Ascending aorta (tissue), 2 donors: ENCODE data around the gene LRRC70. TPM values are rescaled to one million over a fixed set of nuclear protein-coding genes. Genes with fewer than 3 reads are reported as not detected.

Experiments used
- DNase-seq, 2 donors: peaks; one replicate each; pipeline ENCODE4 v3.0.0-alpha.2; 2019; ENCODE audit warnings: low spot score in 2 of 2
- H3K27ac ChIP-seq, 2 donors: fragments of 200-600 bp; sonication (generic); one replicate each; pipeline ENCODE4 v1.5.1; 2016 to 2017; ENCODE audit warnings: mild to moderate bottlenecking in 1 of 2
- H3K27me3 ChIP-seq: fragments of 200-600 bp; sonication (generic); one replicate; pipeline ENCODE4 v1.5.1; 2017
- H3K36me3 ChIP-seq, 2 donors: fragments of 200-600 bp; sonication (generic); one replicate each; pipeline ENCODE4 v1.5.1; 2016
- H3K4me1 ChIP-seq, 2 donors: fragments of 200-600 bp; sonication (generic); one replicate each; pipeline ENCODE4 v1.5.1; 2016 to 2017; ENCODE audit warnings: mild to moderate bottlenecking in 1 of 2
- H3K4me3 ChIP-seq, 2 donors: fragments of 200-600 bp; sonication (generic); one replicate each; pipeline ENCODE4 v1.5.1; 2016 to 2017; ENCODE audit warnings: mild to moderate bottlenecking in 1 of 2
- H3K9me3 ChIP-seq, 2 donors: fragments of 200-600 bp; sonication (generic); one replicate each; pipeline ENCODE4 v1.5.1; 2016
- intact Hi-C: fragments of 100-400 bp; cut with DNase I; formaldehyde crosslinking; loops from one replicate; pipeline ENCODE4 v1.15.1; 2023
- total RNA-seq: library from RNA; depleted of rRNA; stranded (reverse); fragments of >200 nt; gene quantifications from one replicate; pipeline ENCODE4 v1.1.0, GENCODE V29; 2016
- TF ChIP-seq, protein P1 (sequence below), 3 experiments: fragments of 200-600 bp in 2 of 3; fragments of 450-650 bp in 1 of 3; sonication (generic) in 2 of 3; IDR thresholded peaks; one replicate each; pipeline ENCODE4 v1.5.1; 2016 to 2019; ENCODE audit warnings: antibody characterized with exemption in 3 of 3, mild to moderate bottlenecking in 1 of 3, moderate library complexity in 1 of 3

The LRRC70 gene
- total RNA-seq, 1 donor from 2014 or later, result 11.8 TPM

DNA sequence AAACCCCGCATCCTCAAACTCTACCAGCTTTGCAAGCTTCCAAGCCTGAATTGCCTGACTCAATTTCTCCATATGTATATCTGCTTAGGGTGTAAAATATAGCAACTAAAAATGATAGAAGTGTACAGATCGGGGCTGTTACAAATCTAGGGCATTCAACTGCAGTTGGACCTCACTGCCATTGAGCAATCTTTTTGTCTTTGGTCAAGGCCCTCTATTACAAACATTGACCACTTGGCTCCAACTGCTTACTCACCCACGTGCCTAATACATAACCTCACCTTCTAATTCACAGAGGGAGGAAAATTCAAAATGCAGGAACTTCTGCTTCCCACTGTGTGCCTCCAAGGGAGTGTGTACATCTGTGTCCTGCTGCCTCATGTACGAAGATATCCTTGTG lies 10.0 kb downstream of the LRRC70 start:
- no peak overlapping the region for H3K27ac ChIP-seq
- H3K4me1 ChIP-seq, result no peaks in the 10 kb centered on the region
- H3K27me3 ChIP-seq, result no peaks in the 10 kb centered on the region
- TF ChIP-seq, protein P1, sequence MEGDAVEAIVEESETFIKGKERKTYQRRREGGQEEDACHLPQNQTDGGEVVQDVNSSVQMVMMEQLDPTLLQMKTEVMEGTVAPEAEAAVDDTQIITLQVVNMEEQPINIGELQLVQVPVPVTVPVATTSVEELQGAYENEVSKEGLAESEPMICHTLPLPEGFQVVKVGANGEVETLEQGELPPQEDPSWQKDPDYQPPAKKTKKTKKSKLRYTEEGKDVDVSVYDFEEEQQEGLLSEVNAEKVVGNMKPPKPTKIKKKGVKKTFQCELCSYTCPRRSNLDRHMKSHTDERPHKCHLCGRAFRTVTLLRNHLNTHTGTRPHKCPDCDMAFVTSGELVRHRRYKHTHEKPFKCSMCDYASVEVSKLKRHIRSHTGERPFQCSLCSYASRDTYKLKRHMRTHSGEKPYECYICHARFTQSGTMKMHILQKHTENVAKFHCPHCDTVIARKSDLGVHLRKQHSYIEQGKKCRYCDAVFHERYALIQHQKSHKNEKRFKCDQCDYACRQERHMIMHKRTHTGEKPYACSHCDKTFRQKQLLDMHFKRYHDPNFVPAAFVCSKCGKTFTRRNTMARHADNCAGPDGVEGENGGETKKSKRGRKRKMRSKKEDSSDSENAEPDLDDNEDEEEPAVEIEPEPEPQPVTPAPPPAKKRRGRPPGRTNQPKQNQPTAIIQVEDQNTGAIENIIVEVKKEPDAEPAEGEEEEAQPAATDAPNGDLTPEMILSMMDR (IDR thresholded peaks at IDR 0.05), result no peak
- peaks cover 0 to 9% of the 10 kb centered on the region in 2 donors for H3K36me3 ChIP-seq
- H3K9me3 ChIP-seq, result no peaks in the 10 kb centered on the region
- intact Hi-C loops, result no loop called here
- H3K4me3 ChIP-seq, result no peak overlapping the region
- no peak for DNase-seq

DNA sequence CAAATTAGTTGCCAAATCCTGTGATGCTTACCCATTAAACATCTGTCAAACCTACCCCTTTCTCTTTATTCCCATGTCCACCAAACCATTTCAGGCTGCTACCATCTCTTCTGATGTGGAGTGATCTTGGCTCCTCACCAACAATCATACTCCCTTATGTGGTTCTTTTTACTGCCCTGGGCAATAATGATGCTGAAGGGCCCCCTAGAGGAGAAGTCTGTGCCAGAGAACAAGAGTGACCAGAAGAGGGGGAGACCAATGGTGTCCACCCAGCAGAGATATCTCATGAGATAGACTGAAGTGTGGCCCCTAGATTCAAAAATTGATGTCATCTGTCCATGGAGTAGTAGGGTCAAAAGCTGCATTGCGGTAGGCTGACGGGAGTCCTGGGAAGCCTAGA lies 10.9 kb downstream of the LRRC70 start:
- no peak overlapping the region for H3K27ac ChIP-seq
- intact Hi-C loops, result no loop called here
- H3K9me3 ChIP-seq, result no peaks in the 10 kb centered on the region
- H3K4me1 ChIP-seq, result no peaks in the 10 kb centered on the region
- H3K4me3 ChIP-seq, result no peak overlapping the region
- TF ChIP-seq, protein P1 (IDR thresholded peaks at IDR 0.05), result no peak
- no peak for DNase-seq
- H3K27me3 ChIP-seq, result no peaks in the 10 kb centered on the region
- H3K36me3 ChIP-seq, result peaks cover 0 to 9% of the 10 kb centered on the region in 2 donors

DNA sequence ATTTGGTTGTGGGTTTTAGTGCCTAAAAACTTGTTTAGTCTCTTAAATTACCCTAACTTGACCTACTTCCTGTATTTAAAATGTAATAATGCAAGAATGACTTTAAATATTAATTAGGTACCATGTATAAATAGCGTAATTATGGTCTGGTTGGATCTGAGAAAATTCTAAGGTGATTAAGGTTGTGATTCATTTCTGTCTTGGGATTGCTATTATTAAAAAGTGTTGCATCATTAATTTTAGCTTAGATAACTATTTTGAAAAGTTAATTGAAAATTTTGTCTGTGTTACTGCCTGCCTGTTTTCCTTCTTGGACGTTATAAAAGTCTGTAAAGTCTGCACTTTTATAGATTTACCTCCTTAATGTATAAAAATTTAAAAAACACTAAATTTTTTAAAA lies 11.8 kb downstream of the LRRC70 start:
- H3K9me3 ChIP-seq, result no peaks in the 10 kb centered on the region
- TF ChIP-seq, protein P1 (IDR thresholded peaks at IDR 0.05), result no peak
- peaks cover 0 to 9% of the 10 kb centered on the region in 2 donors for H3K36me3 ChIP-seq
- DNase-seq, result no peak
- H3K27ac ChIP-seq, result no peak overlapping the region
- H3K4me3 ChIP-seq, result no peak overlapping the region
- intact Hi-C loops, result no loop called here
- H3K27me3 ChIP-seq, result no peaks in the 10 kb centered on the region
- no peaks in the 10 kb centered on the region for H3K4me1 ChIP-seq

DNA sequence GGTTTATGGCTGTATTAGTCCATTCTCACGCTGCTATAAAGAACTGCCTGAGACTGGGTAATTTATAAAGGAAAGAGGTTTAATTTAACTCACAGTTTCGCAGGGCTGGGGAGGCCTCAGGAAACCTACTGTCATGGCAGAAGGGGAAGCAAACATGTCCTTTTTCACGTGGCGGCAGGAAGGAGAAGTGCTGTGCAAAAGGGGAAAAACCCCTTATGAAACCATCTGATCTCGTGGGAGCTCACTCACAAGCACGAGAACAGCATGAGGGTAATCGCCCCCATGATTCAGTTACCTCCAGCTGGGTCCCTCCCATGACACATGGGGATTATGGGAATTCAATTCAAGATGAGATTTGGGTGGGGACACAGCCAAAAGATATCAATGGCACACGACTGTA lies 13.9 kb downstream of the LRRC70 start:
- DNase-seq, result no peak
- TF ChIP-seq, protein P1 (IDR thresholded peaks at IDR 0.05), result no peak
- H3K4me3 ChIP-seq, result no peak overlapping the region
- peaks cover 0 to 9% of the 10 kb centered on the region in 2 donors for H3K36me3 ChIP-seq
- H3K27ac ChIP-seq, result no peak overlapping the region
- intact Hi-C loops, result no loop called here
- no peaks in the 10 kb centered on the region for H3K9me3 ChIP-seq
- H3K4me1 ChIP-seq, result no peaks in the 10 kb centered on the region
- no peaks in the 10 kb centered on the region for H3K27me3 ChIP-seq

DNA sequence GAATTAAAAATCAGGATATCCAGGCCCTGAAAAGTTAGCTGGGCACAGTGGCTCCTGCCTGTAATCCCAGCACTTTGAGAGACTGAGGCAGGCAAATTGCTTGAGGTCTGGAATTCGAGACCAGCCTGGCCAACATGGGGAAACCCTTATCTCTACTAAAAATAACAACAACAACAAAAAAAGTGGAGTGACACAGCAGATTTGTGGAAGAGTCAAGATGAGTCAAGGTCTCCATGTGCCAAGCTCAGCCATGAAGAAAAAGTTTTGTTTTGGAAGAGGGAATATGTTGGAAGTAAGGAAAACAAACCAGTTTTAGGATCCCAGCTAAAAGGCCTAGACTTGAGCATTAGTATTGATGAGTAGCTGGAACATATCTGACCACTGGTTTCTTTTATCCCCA lies 14.7 kb downstream of the LRRC70 start:
- intact Hi-C loops, result no loop called here
- no peak for DNase-seq
- H3K27me3 ChIP-seq, result no peaks in the 10 kb centered on the region
- H3K9me3 ChIP-seq, result no peaks in the 10 kb centered on the region
- TF ChIP-seq, protein P1 (IDR thresholded peaks at IDR 0.05), result no peak
- no peaks in the 10 kb centered on the region for H3K4me1 ChIP-seq
- peaks cover 0 to 9% of the 10 kb centered on the region in 2 donors for H3K36me3 ChIP-seq
- no peak overlapping the region for H3K27ac ChIP-seq
- H3K4me3 ChIP-seq, result no peak overlapping the region

DNA sequence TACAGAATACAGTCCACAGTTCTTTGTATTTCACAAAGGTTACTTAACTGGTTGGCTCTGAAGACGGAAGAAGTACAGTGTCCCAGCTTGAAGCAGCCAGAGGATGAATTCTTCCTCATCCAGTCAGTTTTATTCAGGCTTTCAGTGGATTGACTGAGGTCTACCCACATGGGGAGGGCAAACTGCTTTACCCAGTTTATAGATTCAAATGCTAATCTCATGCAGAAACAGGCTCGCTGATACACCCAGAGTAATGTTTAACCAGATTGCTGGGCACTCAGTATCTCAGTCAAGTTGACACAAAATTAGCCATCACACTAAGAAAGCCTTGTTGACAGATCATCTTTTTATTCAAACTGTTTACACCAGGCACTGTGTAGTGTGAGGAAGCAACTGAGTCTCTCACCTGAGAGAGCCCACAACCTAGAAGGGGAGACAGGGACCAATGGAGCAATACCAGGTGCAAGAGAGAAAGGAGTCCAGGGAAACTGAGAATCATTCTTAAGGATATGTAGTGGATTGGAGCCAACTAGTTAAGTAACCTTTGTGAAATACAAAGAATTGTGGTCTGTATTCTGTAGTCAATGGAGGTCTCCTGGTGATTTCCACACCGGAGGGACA lies 15.9 kb downstream of the LRRC70 start:
- intact Hi-C loops, result no loop called here
- H3K4me3 ChIP-seq, result no peak overlapping the region
- peaks cover 0 to 9% of the 10 kb centered on the region in 2 donors for H3K36me3 ChIP-seq
- no peak for DNase-seq
- TF ChIP-seq, protein P1 (IDR thresholded peaks at IDR 0.05), result no peak
- H3K4me1 ChIP-seq, result no peaks in the 10 kb centered on the region
- no peaks in the 10 kb centered on the region for H3K27me3 ChIP-seq
- H3K27ac ChIP-seq, result no peak overlapping the region
- H3K9me3 ChIP-seq, result no peaks in the 10 kb centered on the region
